HG02759 (cell line): Measurements from ENCODE around the gene TMC8.
"Not testable (repeated sequence)": the region's sequence is repeated elsewhere in the genome, so short reads cannot be mapped to it uniquely, and the experiment has no call there.

Experiments used
- ATAC-seq: cut with Tn5 transposase; IDR thresholded peaks from one replicate; pipeline ENCODE4 v1.9.1; 2021; ENCODE audit warnings: mild to moderate bottlenecking, moderate library complexity; ENCODE audit not compliant: unreplicated experiment

Gene TMC8

DNA sequence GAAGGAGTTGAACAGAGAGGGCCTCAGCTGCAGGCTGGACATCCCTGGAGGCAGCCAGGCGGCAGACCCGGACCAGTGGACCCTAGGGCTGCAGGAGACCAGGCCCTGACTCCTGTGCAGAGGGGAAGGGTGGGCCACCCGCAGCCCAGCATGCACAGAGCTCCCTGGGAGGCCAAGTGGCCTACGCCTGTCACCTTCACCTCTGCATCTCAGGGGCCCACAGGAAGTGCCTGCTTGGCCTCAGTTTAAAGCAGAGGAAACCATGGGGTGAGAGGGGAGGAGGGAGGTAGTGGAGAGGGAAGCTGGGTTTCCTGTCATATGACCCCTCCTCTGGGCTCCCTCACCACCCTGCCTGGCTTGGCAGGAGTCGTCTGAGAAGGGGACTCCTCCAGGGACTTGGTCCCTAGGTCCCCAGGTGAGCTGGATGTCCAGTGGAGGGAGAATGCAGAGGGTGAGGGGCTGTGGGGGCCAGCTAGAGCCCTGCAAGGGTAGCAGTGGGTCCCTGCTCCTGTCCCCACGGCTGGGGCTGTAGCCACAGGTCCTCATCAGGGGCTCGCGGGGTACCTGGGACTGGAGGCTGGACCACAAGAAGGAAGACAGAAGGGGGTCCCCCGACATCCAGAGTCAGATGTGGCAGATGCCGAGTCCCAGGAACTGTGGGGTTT is at the start of gene TMC8:
TSS of gene TMC8 (plus strand) at position 335 of the 665 bp plus-strand sequence. CDS start 818 bp downstream, outside the sequence.
- no peak for ATAC-seq

DNA sequence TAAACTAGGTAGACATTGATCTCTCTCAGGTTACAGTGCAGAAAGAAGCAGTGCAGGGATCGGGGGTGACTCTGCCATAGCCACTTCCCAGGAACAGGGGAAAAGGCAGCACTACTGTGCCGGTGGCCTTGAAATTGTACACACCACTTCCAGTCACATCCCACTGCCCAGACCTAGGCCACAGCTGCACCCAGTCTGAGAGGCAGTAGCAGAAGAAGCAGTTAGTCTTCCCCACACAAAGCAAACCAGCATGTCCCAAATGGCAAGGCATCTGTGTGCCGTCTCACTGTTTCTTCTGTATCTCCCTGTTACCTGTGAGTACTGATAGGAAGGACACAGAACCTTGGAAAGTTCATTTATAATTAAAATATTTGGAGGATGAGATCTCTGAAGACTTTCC is 49.0 kb upstream of the TMC8 start:
- ATAC-seq: no peak

GRCh38 chr17:78082355-78082872 is 48.2 kb upstream of the TMC8 start:
- ATAC-seq: not testable (repeated sequence)

DNA sequence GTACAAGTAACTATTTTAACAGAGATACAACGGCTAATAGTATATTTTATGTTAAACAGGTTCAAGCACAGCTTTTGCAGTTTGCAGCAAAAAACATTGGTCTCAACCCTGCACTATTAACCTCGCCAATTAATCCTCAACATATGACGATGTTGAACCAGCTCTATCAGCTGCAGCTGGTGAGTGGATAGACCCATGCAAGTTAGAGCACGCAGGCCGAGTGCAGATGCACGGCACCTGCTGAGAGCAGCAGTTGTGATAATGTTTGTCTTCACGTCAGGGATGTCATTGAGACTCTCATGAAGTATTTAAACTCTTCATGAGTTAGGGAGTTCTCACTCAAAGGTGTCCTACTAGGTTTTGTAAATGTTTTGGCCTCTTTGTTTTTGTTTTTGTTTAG is 47.6 kb upstream of the TMC8 start:
- no peak for ATAC-seq

DNA sequence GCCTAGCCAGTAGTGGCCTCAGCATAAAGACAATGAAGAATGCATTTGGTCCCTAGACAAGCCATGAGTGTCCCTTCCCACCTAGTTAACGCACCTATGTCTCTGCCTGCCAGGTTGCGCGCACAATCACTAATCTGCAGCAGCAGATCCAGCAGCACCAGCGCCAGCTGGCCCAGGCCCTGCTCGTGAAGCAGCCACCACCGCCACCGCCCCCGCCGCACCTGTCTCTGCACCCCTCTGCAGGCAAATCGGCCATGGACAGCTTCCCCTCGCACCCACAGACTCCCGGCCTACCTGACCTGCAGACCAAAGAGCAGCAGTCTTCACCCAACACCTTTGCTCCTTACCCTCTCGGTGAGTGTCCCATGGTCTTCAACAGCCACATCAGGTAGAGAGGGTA is 43.8 kb upstream of the TMC8 start:
- no peak for ATAC-seq

DNA sequence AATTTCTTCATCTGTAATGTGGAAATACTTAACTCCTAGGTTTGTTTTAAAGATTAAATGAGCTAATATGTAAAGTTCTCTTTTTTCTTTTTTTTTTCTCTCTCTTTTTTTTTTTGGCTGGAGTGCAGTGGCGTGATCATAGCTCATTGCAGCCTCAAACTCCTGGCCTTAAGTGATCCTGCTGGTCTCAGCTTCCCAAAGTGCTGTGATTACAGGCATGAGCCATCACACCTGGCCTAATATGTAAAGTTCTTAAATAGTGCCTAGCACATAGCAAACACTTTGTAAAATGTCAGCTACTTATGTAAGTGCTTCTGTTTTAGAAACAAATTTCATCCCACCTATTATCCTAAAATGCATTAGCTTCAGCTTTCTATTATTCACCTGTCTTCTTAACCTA is 42.0 kb upstream of the TMC8 start:
- no peak for ATAC-seq

DNA sequence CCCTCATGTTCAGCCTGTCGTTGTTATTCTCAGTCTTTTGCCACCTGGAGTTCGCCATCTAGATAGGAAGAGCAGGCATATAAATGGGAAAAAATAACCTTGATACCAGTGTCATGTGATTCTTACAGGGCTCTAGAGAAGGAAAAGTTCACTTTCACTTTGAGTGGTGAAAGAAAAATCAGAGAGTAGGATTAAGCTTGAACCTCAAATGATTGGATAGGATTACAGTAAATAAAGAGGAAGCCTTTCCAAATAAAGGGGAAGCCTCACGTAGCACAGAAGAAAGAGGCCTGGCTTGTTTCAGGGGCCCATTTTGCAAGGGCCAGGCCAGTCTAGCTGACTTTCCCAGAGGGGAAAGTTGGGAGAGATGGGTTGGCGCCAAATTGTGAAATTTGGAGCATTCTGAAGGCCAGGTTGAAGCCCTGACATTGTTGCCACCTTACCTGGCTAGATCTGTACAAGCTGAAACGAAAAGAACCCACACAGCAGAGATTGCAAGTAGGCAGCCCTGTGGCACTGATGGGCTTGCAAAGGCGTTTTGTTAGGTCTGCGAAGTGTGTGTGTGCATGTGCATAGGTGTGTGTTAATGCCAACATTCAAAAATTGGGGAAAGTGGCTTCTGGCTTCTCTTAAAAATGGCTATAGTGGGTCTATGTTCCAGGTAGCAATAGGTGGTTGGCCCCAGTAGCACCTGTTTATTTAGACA is 40.8 kb upstream of the TMC8 start:
- no peak for ATAC-seq

DNA sequence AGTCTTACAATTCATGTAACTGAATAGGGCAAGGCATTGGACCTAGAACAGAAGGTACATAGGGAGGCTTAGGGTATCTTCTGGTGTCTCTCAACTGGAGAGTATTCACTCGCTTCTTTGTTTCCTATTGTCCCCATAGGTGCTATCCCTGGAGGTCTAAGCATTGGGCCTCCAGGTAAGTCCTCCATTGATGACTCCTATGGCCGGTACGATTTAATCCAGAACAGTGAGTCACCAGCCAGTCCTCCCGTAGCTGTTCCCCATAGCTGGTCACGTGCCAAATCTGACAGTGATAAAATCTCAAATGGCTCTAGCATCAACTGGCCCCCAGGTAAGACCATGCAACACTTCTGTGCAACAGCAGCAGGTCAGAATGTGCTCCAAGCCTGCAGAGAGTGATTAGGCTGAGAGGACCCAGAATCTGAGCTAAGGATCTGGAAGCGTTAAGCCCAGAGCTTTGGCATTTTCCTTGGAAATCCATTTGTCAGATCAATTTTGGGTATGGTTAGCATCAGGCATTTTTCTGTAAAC is 37.7 kb upstream of the TMC8 start:
- no peak for ATAC-seq

GRCh38 chr17:78095035-78095434 is 35.5 kb upstream of the TMC8 start:
- no peak for ATAC-seq

DNA sequence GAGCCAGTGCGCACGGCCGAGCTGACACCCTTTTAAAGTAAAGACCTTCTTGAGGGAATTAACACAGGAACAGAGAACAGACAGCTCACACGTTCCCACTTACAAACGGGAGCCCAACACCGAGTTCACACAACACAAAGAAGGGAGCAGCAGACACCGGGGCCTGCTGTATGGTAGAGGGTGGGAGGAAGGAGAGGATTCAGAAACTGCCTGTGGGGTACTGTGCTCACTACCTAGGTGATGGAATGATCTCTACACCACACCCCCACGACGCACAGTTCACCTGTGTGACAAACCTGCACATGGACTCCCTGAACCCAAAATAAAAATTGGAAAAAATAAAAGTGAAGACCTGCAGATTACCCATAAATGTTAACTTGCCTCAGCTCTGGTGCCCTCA is 34.5 kb upstream of the TMC8 start:
- ATAC-seq: no peak

DNA sequence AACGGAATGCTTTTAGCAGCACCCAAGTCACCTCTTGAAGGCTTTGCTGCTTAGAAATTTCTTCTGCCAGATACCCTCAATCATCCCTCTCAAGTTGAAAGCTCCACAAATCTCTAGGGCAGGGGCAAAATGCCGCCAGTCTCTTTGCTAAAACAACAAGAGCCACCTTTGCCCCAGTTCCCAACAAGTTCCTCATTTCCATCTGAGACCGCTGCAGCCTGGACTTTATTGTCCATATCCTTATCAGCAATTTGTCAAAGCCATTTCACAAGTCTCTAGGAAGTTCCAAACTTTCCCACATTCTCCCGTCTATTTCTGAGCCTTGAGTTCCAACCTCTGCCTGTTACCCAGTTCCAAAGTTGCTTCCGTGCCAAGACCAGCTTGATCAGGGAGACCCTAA is 29.5 kb upstream of the TMC8 start:
- no peak for ATAC-seq

DNA sequence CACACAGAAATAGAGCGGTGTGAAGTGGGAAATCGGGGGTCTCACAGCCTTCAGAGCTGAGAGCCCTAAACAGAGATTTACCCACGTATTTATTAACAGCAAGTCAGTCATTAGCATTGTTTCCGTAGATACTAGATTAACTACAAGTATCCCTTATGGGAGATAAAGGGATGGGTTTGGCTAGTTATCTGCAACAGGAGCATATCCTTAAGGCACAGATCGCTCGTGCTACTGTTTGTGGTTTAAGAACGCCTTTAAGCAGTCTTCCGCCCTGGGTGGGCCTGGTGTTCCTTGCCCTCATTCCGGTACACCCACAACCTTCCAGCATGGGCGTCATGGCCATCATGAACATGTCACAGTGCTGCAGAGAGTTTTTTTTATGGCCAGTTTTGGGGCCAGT is 29.0 kb upstream of the TMC8 start:
- no peak for ATAC-seq

GRCh38 chr17:78103311-78103710 is 27.3 kb upstream of the TMC8 start:
- ATAC-seq: no peak

GRCh38 chr17:78104540-78104941 is 26.0 kb upstream of the TMC8 start:
- ATAC-seq: no peak

DNA sequence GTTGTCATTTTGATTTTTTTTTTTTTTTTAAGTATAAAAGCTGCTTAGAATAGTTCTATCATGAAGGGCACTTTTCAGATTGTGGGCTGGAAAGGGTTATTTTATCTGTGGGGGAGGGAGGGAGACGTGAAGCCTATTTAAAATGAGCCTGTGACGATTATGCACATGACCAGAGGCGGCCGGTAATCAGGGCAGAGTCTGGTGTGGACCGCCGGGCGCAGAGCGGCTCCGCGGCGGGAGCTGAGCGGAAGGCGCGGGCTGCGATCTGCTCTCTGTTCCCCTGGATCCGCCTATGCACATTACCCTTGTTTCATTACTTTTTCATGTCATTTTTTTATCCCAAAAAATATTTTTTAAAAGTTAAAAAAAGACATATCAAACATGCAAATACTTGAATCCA is 25.5 kb upstream of the TMC8 start:
- no peak for ATAC-seq

- no peak for ATAC-seq
These were observed 25.0 kb upstream of the TMC8 start for GRCh38 chr17:78105551-78105950.

DNA sequence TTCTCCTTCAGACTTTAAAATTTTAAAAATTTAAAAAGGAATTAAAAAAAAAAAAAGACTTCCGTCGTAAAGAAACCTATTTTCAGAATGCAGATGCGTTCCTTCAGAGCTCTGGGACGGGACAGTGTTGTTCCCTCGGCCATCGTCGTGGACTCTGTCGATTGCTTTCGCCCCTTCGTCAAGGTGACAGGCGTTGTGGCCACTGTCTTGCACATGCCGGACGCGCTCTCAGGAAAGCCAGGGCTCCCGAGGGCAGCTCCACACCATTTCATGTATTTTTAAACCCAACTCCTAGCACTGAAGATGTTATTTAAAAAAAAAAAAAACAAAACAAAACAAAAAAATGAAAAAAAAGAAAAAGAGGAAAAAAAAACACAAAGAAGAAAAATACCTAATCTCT is 24.4 kb upstream of the TMC8 start:
- ATAC-seq: no peak

GRCh38 chr17:78107457-78107856 is 23.1 kb upstream of the TMC8 start:
- no peak for ATAC-seq

GRCh38 chr17:78107976-78108725 is 22.4 kb upstream of the TMC8 start:
- ATAC-seq: no peak

- no peak for ATAC-seq
These were observed 21.7 kb upstream of the TMC8 start for GRCh38 chr17:78108726-78109488.

DNA sequence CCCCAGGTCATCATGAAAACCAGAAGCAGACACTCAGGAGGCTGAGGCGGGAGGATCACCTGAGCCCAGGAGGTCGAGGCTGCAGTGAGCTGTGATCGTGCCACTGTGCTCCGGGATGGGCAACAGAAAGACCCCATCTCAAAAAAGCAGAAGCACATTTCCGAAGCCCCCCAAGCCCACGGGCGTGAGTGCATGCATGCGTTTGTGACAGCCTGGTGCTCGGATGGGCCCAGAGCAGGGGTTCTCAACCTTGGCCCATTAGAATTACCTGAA is 21.1 kb upstream of the TMC8 start:
- no peak for ATAC-seq
